H1 (cell line): ENCODE results near the gene PCDHA12. TPM values are rescaled to one million over a fixed set of nuclear protein-coding genes. Genes with fewer than 3 reads are reported as not detected.

ENCODE experiments used
- CTCF ChIA-PET: fragments of 300-600 bp; sonication (Branson Sonifier 250); formaldehyde crosslinking; loops from one replicate; lab custom pipeline; 2021; ENCODE audit not compliant: partially characterized antibody; lab: Charles Lee
- POLR2A ChIA-PET: fragments of 300-600 bp; sonication (Branson Sonifier 250); formaldehyde crosslinking; loops from one replicate; lab custom pipeline; 2021; ENCODE audit warnings: inconsistent platforms; ENCODE audit not compliant: partially characterized antibody; lab: Charles Lee
- DNase-seq, 2 experiments: peaks; one replicate each; pipeline versions ENCODE4 v3.0.0 to v3.0.0-alpha.2; 2010 to 2022; ENCODE audit warnings: low spot score in 2 of 2, low read depth in 1 of 2, mixed read lengths in 1 of 2
- FAIRE-seq: peaks from 2 replicates; lab custom pipeline; 2011; peaks lifted over from hg19 to GRCh38; lab: Jason Lieb, UNC
- H2AFZ ChIP-seq: 2 replicates; pipeline ENCODE4 v1.8.1; 2012; ENCODE audit warnings: low read length, inconsistent platforms
- H2AK5ac ChIP-seq: 2 replicates; pipeline ENCODE4 v1.6.1; 2013; ENCODE audit warnings: low read depth, low read length
- H2BK120ac ChIP-seq: replicated peaks from 2 replicates; pipeline ENCODE3; 2013; ENCODE audit warnings: low read depth, low read length, inconsistent platforms
- H2BK12ac ChIP-seq: 2 replicates; pipeline ENCODE4 v1.6.1; 2013; ENCODE audit warnings: low read depth, low read length
- H2BK15ac ChIP-seq: 2 replicates; pipeline ENCODE4 v1.6.1; 2013; ENCODE audit warnings: low read length
- H2BK20ac ChIP-seq: 2 replicates; pipeline ENCODE4 v1.6.1; 2013; ENCODE audit warnings: low read length
- H2BK5ac ChIP-seq: 2 replicates; pipeline ENCODE4 v1.6.1; 2013; ENCODE audit warnings: low read depth, low read length
- H3K14ac ChIP-seq: 2 replicates; pipeline ENCODE4 v1.6.1; 2013; ENCODE audit warnings: inconsistent platforms; ENCODE audit not compliant: insufficient read length
- H3K18ac ChIP-seq: 2 replicates; pipeline ENCODE4 v1.6.1; 2013; ENCODE audit warnings: low read length; ENCODE audit errors: extremely low read depth
- H3K23ac ChIP-seq: 2 replicates; pipeline ENCODE4 v1.6.1; 2013; ENCODE audit warnings: inconsistent platforms; ENCODE audit not compliant: insufficient read length
- H3K23me2 ChIP-seq: 2 replicates; pipeline ENCODE4 v1.6.1; 2013; ENCODE audit warnings: low read depth, low read length
- H3K27ac ChIP-seq: 2 replicates; pipeline ENCODE4 v1.6.1; 2011; ENCODE audit warnings: low read depth, low read length, inconsistent platforms
- H3K27me3 ChIP-seq, 4 experiments: replicated peaks in 1 of 4; 1 replicate in 1 of 4; 2 replicates in 3 of 4; pipeline versions ENCODE4 v1.6.1 to v1.8.1; 2011 to 2013; ENCODE audit warnings: low read length in 3 of 4, mild to moderate bottlenecking in 3 of 4, inconsistent platforms in 2 of 4, mixed read lengths in 2 of 4, moderate library complexity in 1 of 4; ENCODE audit not compliant: control insufficient read depth in 3 of 4, insufficient read depth in 3 of 4; ENCODE audit errors: extremely low read depth in 1 of 4
- H3K36me3 ChIP-seq, 4 experiments: 2 replicates each; pipeline versions ENCODE4 v1.6.1 to v1.8.1; 2011 to 2013; ENCODE audit warnings: mild to moderate bottlenecking in 4 of 4, low read length in 3 of 4, moderate library complexity in 2 of 4, control low read depth in 1 of 4, inconsistent platforms in 1 of 4; ENCODE audit not compliant: insufficient read depth in 4 of 4, control insufficient read depth in 2 of 4
- H3K4ac ChIP-seq: replicated peaks from 2 replicates; pipeline ENCODE3; 2013; ENCODE audit warnings: low read length, low read depth, mixed read lengths, inconsistent platforms; ENCODE audit not compliant: insufficient read length
- H3K4me1 ChIP-seq, 4 experiments: replicated peaks in 1 of 4; 1 replicate in 1 of 4; 2 replicates in 3 of 4; pipeline versions ENCODE4 v1.6.1 to v1.8.1; 2011 to 2013; ENCODE audit warnings: low read length in 3 of 4, inconsistent platforms in 2 of 4, mixed read lengths in 1 of 4; ENCODE audit not compliant: insufficient read depth in 4 of 4, control insufficient read depth in 3 of 4
- H3K4me2 ChIP-seq, 2 experiments: 2 replicates each; pipeline versions ENCODE4 v1.6.1 to v1.8.1; 2011 to 2013; ENCODE audit warnings: low read depth in 2 of 2, low read length in 2 of 2, control low read depth in 1 of 2, inconsistent platforms in 1 of 2, mild to moderate bottlenecking in 1 of 2; ENCODE audit not compliant: insufficient read depth in 1 of 2
- H3K4me3 ChIP-seq, 4 experiments: fragments of 200-600, 300-600 bp in 1 of 4; sonication (generic), shearing (Covaris generic), sonication (Bioruptor Twin) in 1 of 4; 2 replicates each; pipeline versions ENCODE4 v1.5.1 to v1.8.1; 2011 to 2016; ENCODE audit warnings: low read length in 4 of 4, low read depth in 3 of 4, control low read depth in 2 of 4, inconsistent platforms in 2 of 4, mild to moderate bottlenecking in 2 of 4, mixed read lengths in 1 of 4, moderate library complexity in 1 of 4; ENCODE audit not compliant: insufficient read depth in 2 of 4; ENCODE audit errors: extremely low read depth in 1 of 4
- H3K56ac ChIP-seq: replicated peaks from 2 replicates; pipeline ENCODE3; 2013; ENCODE audit warnings: low read depth, mild to moderate bottlenecking, mixed read lengths, low read length, inconsistent platforms; ENCODE audit not compliant: insufficient read length
- H3K79me1 ChIP-seq: 2 replicates; pipeline ENCODE4 v1.6.1; 2013; ENCODE audit warnings: low read depth, low read length, control low read depth
- H3K79me2 ChIP-seq, 2 experiments: 2 replicates each; pipeline versions ENCODE4 v1.6.1 to v1.8.1; 2012 to 2013; ENCODE audit warnings: low read length in 2 of 2, mild to moderate bottlenecking in 2 of 2, inconsistent platforms in 1 of 2; ENCODE audit not compliant: insufficient read depth in 2 of 2, control insufficient read depth in 1 of 2
- H3K9ac ChIP-seq, 4 experiments: replicated peaks in 1 of 4; 1 replicate in 1 of 4; 2 replicates in 3 of 4; pipeline versions ENCODE4 v1.6.1 to v1.8.1; 2011 to 2013; ENCODE audit warnings: low read depth in 3 of 4, low read length in 3 of 4, control low read depth in 2 of 4, mild to moderate bottlenecking in 2 of 4, moderate library complexity in 2 of 4, inconsistent platforms in 1 of 4; ENCODE audit errors: extremely low read depth in 1 of 4
- H3K9me3 ChIP-seq, 2 experiments: 2 replicates each; pipeline versions ENCODE4 v1.6.1 to v1.8.1; 2012 to 2013; ENCODE audit warnings: mild to moderate bottlenecking in 2 of 2, moderate library complexity in 2 of 2, control low read depth in 1 of 2, inconsistent platforms in 1 of 2, low read depth in 1 of 2, low read length in 1 of 2, mixed read lengths in 1 of 2; ENCODE audit not compliant: insufficient read depth in 2 of 2
- H4K20me1 ChIP-seq, 2 experiments: replicated peaks in 1 of 2; 2 replicates each; pipeline versions ENCODE3 to v1.8.1; 2011 to 2013; ENCODE audit warnings: inconsistent platforms in 2 of 2, low read length in 2 of 2, mild to moderate bottlenecking in 1 of 2; ENCODE audit not compliant: insufficient read depth in 2 of 2, control insufficient read depth in 1 of 2
- H4K5ac ChIP-seq: 2 replicates; pipeline ENCODE4 v1.6.1; 2013; ENCODE audit warnings: low read length, low read depth, mixed read lengths, inconsistent platforms; ENCODE audit not compliant: insufficient read length
- H4K8ac ChIP-seq: 2 replicates; pipeline ENCODE4 v1.8.0; 2013; ENCODE audit warnings: mild to moderate bottlenecking, moderate library complexity, low read length, inconsistent platforms; ENCODE audit not compliant: insufficient read depth; ENCODE audit errors: extremely low read depth
- H4K91ac ChIP-seq: replicated peaks from 2 replicates; pipeline ENCODE3; 2013; ENCODE audit warnings: low read length, mixed read lengths, inconsistent platforms; ENCODE audit not compliant: insufficient read length
- KDM4A ChIP-seq: IDR thresholded peaks from one replicate; pipeline ENCODE4 v1.7.1; 2012; ENCODE audit warnings: low read depth, mild to moderate bottlenecking, moderate library complexity, low read length, inconsistent platforms; ENCODE audit not compliant: severe bottlenecking
- WGBS, 2 experiments: shearing (Covaris generic) in 1 of 2; methylation state at CpG; one replicate each; pipeline versions ENCODE4 v1.1.6 to v1.1.7; 2013 to 2015; ENCODE audit warnings: low lambda C conversion rate in 2 of 2, mixed read lengths in 2 of 2, inconsistent platforms in 1 of 2, low coverage in 1 of 2, missing lambda C conversion rate in 1 of 2; ENCODE audit not compliant: insufficient replicate concordance in 2 of 2, insufficient coverage in 1 of 2, insufficient read length in 1 of 2; ENCODE audit errors: extremely low coverage in 1 of 2, missing lambda C conversion rate in 1 of 2; 5-methylcytosine and 5-hydroxymethylcytosine counted together
- polyA plus RNA-seq, 7 experiments: library from polyadenylated mRNA; depleted of rRNA in 3 of 7; stranded (reverse) in 5 of 7; unstranded in 2 of 7; fragments of >200 nt in 5 of 7; fragments of 200-250 nt in 2 of 7; gene quantifications; 1 replicate in 5 of 7; 2 replicates in 1 of 7; 4 replicates in 1 of 7; pipeline versions ENCODE4 v1.2.1 to v1.2.3, GENCODE V29; 2011 to 2013; ENCODE audit warnings: missing spikeins in 2 of 7, mixed read lengths in 2 of 7
- total RNA-seq: library from RNA; stranded (reverse); fragmentation: NEBNext Ultra II Directional; extraction: Animal tissue kit (Norgen Biotek cat#: 25700); gene quantifications from 2 replicates; pipeline ENCODE4 v1.2.1, GENCODE V29; 2021
- TF ChIP-seq, protein P1 (sequence below), 3 experiments: IDR thresholded peaks; 1 replicate in 2 of 3; 2 replicates in 1 of 3; pipeline versions ENCODE4 v1.5.1 to v1.6.1; 2011; ENCODE audit warnings: low read length in 3 of 3, mild to moderate bottlenecking in 3 of 3, inconsistent platforms in 2 of 3, low read depth in 1 of 3, moderate library complexity in 1 of 3; ENCODE audit not compliant: insufficient read depth in 1 of 3; ENCODE audit errors: control extremely low read depth in 1 of 3

PCDHA12 gene
- total and polyA plus RNA-seq, 2 of the 8 experiments (the other 6 are each of a cell fraction or from before 2014, with no cell fraction given), result 4.2 to 9.3 TPM

DNA sequence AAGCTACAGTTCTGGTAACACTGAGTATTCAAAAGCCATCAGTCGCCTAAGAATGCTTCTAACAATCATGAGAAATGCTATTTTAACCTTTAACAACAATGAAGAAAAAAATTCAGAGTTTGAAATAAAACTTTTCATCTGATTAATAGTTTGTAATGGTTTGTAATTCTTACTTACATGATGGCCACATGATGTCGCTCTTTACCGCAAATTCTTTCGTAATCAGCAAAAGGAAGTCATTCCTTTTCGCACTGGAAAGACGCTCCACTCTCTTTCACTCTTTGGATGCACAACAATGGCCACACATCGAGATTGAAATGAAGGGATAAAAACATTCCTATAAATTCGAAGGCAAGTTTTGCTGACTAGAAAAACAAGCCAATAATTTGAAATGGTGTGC, 41.1 kb upstream of the PCDHA12 start, which contains the start of gene PCDHA7:
TSS of gene PCDHA7 (plus strand) at position 277 of the 400 bp plus-strand sequence. CDS start at position 392, 115 bp downstream.
- no peaks in the 10 kb centered on the region for H3K79me1 ChIP-seq
- no peaks in the 10 kb centered on the region; a peak in 1 of 4 replicates for H3K79me2 ChIP-seq
- no peak within 1 kb of the TSS for H2AFZ ChIP-seq
- no peak within 1 kb of the TSS for H3K56ac ChIP-seq
- H4K20me1 ChIP-seq, result no peaks in the 10 kb centered on the region
- H3K4me1 ChIP-seq, result no peaks in the 10 kb centered on the region
- TF ChIP-seq, protein P1, sequence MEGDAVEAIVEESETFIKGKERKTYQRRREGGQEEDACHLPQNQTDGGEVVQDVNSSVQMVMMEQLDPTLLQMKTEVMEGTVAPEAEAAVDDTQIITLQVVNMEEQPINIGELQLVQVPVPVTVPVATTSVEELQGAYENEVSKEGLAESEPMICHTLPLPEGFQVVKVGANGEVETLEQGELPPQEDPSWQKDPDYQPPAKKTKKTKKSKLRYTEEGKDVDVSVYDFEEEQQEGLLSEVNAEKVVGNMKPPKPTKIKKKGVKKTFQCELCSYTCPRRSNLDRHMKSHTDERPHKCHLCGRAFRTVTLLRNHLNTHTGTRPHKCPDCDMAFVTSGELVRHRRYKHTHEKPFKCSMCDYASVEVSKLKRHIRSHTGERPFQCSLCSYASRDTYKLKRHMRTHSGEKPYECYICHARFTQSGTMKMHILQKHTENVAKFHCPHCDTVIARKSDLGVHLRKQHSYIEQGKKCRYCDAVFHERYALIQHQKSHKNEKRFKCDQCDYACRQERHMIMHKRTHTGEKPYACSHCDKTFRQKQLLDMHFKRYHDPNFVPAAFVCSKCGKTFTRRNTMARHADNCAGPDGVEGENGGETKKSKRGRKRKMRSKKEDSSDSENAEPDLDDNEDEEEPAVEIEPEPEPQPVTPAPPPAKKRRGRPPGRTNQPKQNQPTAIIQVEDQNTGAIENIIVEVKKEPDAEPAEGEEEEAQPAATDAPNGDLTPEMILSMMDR (IDR thresholded peaks at IDR 0.05; ENCODE audit: control extremely low read depth in 1 of 3, insufficient read depth in 1 of 3, low read depth in 1 of 3, low read length in 3 of 3), result peak in 1 of 3 experiments; percentile 11; a peak in 1 of 4 replicates
- no peak for TF ChIP-seq KDM4A
- H3K9me3 ChIP-seq, result peaks cover 0 to 21% of the 10 kb centered on the region in 2 experiments; a peak in 2 of 4 replicates
- 84% methylated on average over 8 of the region's 8 CpGs; no CpG with 5 or more reads in 1 of the 2 experiments for WGBS, 2 experiments
- no peak within 1 kb of the TSS for H2AK5ac ChIP-seq
- ChIA-PET POLR2A (no interaction called here), CTCF (interaction anchor here (1.1 to 2.2 kb wide), 7 partner anchors 8 to 217 kb away, joined by 3 to 6 read pairs (median 4); partner anchors contain the start of genes PCDHA11, PCDHA5 and PCDHB1)
- H2BK12ac ChIP-seq, result no peak within 1 kb of the TSS
- H3K4ac ChIP-seq, result no peak within 1 kb of the TSS
- no peaks in the 10 kb centered on the region for H3K23me2 ChIP-seq
- FAIRE-seq (no peak), DNase-seq (no peak)
- H4K8ac ChIP-seq, result no peak within 1 kb of the TSS; the same call in 1 of the 2 replicates
- no peak within 1 kb of the TSS for H4K91ac ChIP-seq
- H3K27me3 ChIP-seq, result no peaks in the 10 kb centered on the region
- no peak within 1 kb of the TSS for H2BK120ac ChIP-seq
- H2BK15ac ChIP-seq, result no peak within 1 kb of the TSS
- no peak within 1 kb of the TSS; the same call in 1 of the 2 replicates for H3K18ac ChIP-seq
- no peak within 1 kb of the TSS for H3K14ac ChIP-seq
- H3K4me3 ChIP-seq, result peak within 1 kb of the TSS in 1 of 4 experiments; percentile 59; a peak in 2 of 8 replicates
- peak within 1 kb of the TSS in 1 of 4 experiments; percentile 63; a peak in 1 of 7 replicates for H3K9ac ChIP-seq
- no peak within 1 kb of the TSS for H4K5ac ChIP-seq
- no peak within 1 kb of the TSS for H3K23ac ChIP-seq
- no peak within 1 kb of the TSS for H2BK5ac ChIP-seq
- no peak within 1 kb of the TSS for H2BK20ac ChIP-seq
- peak within 1 kb of the TSS in 1 of 2 experiments; percentile 59; a peak in 1 of 4 replicates for H3K4me2 ChIP-seq
- H3K27ac ChIP-seq, result no peak within 1 kb of the TSS
- peaks cover 0 to 9% (median 0%) of the 10 kb centered on the region in 4 experiments; a peak in 2 of 8 replicates for H3K36me3 ChIP-seq
